ENCODE measurements around the gene HSP90B1.

DNA sequence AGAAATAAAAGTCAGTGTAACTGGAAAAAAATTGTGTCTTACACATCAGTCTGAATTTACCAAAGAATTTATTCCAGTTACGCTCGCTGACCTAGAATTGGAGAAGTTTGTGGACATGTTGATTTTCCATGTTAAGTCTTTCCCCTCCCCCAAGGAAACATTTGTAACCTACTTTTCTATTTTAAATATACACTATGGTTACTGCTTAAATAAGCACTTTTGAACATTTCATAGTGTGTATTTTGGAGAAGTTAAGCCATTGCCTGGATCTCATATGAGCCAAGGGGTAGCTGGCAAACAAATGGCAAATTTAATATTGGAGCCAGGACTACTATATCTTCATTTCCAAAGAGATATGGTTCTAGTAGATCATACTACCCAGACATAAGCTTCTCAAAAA is 46.3 kb upstream of the HSP90B1 start:
- no peak for TF ChIP-seq TAF1 (IDR thresholded peaks at IDR 0.05; ENCODE audit: control insufficient read depth, extremely low read depth, insufficient read depth, low read length, severe bottlenecking)
- no peak for TF ChIP-seq ARID2 (IDR thresholded peaks at IDR 0.05)
- TF ChIP-seq, protein P1, sequence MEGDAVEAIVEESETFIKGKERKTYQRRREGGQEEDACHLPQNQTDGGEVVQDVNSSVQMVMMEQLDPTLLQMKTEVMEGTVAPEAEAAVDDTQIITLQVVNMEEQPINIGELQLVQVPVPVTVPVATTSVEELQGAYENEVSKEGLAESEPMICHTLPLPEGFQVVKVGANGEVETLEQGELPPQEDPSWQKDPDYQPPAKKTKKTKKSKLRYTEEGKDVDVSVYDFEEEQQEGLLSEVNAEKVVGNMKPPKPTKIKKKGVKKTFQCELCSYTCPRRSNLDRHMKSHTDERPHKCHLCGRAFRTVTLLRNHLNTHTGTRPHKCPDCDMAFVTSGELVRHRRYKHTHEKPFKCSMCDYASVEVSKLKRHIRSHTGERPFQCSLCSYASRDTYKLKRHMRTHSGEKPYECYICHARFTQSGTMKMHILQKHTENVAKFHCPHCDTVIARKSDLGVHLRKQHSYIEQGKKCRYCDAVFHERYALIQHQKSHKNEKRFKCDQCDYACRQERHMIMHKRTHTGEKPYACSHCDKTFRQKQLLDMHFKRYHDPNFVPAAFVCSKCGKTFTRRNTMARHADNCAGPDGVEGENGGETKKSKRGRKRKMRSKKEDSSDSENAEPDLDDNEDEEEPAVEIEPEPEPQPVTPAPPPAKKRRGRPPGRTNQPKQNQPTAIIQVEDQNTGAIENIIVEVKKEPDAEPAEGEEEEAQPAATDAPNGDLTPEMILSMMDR (IDR thresholded peaks at IDR 0.05 in 2 of 3, conservative IDR thresholded peaks at IDR 0.05 in 1 of 3; ENCODE audit: insufficient read depth in 2 of 3, low read depth in 1 of 3, low read length in 3 of 3), result no peak
- no peak for TF ChIP-seq EZH2 (IDR thresholded peaks at IDR 0.05; ENCODE audit: borderline replicate concordance, low read depth, low read length)

Data from K562 (cell line).